ENCODE data around the gene ANKRD13A.

DNA sequence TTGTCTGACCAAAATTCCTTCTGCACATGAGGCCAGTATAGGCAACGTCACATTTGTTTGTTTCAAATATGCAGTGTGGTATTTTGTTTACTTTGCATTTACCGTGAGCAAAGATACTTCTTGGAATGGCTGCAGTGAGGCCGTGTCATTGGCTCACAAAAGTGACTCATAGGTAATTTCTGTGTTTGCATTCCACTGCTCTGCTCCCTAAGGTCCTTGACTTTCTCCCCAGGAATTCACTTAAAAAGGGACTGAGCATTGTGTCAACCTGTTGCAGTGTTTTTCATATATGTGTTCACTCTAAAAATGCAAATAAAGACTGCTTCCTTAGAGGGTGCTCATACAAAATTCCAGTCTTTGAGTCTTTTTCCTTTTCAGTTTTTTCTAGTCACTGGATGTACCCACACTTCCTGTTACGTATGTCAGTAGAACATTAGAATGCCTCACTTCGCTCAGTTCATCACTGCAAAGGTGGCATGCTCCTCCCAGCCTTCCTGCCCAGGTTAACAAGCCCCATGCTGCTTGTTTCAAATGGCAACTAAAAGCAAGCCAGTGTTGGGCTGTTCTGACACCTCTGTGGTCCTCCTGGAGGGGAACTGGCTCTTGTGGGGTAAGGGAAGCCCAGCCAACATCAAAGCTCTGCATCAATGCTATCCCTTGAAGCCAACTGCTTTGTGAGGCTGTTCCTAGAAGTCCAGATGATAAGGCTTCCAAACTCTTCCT is 40.0 kb downstream of the ANKRD13A start:
- no peak for TF ChIP-seq EZH2 (IDR thresholded peaks at IDR 0.05)
- TF ChIP-seq POLR2AphosphoS5 (IDR thresholded peaks at IDR 0.05; ENCODE audit: borderline replicate concordance, low read depth, low read length): no peak
- no peak for TF ChIP-seq FOXP2 (optimal IDR thresholded peaks at IDR 0.05; ENCODE audit: control extremely low read depth, extremely low read length, insufficient read depth)

Data from SK-N-MC (cell line).